Measurements from ENCODE around the gene SMIM35. TPM values are rescaled to one million over a fixed set of nuclear protein-coding genes. Genes with fewer than 3 reads are reported as not detected.

The SMIM35 gene
- total RNA-seq, 3 donors from 2014 or later (not counting 1 experiment from before 2014, with no cell fraction given): 0.30 to 0.68 (median 0.33) TPM

- ATAC-seq (no peak), DNase-seq (no peak)
- H3K27me3 Mint-ChIP-seq (ENCODE audit: low read depth in 2 of 2): no peaks in the 10 kb centered on the region
- Histone ChIP-seq H3K4me1 (ENCODE audit: control insufficient read depth, insufficient read depth, low read length) (peaks cover 72% of the 10 kb centered on the region), H3K27me3 (ENCODE audit: control insufficient read depth, insufficient read depth, low read length) (no peaks in the 10 kb centered on the region), H3K36me3 (ENCODE audit: control insufficient read depth, insufficient read depth, low read length) (no peaks in the 10 kb centered on the region), H3K9me3 (ENCODE audit: control insufficient read depth, insufficient read depth, low read length) (no peaks in the 10 kb centered on the region), H3K27ac (ENCODE audit: low read length) (no peak overlapping the region), H3K4me3 (ENCODE audit: low read length) (no peak overlapping the region)
- H3K9me3 Mint-ChIP-seq: no peaks in the 10 kb centered on the region
- 100% methylated on average over 2 of the region's 3 CpGs for WGBS (ENCODE audit: insufficient coverage)
- no peaks in the 10 kb centered on the region for H3K36me3 Mint-ChIP-seq
- TF ChIP-seq CTCF (IDR thresholded peaks at IDR 0.05): no peak
- intact Hi-C loops (cut with micrococcal nuclease): no loop called here
- H3K27ac Mint-ChIP-seq: peak overlapping the region in 1 of 2 donors; percentile 80
- H3K4me1 Mint-ChIP-seq: peaks cover 64 to 65% of the 10 kb centered on the region in 2 donors
- no peak overlapping the region for H3K4me3 Mint-ChIP-seq
Observed at GRCh38 chr11:117980720-117981119, 106.0 kb downstream of the SMIM35 start.

- peak overlapping the region; percentile 54 for H3K4me3 Mint-ChIP-seq
- peak overlapping the region; percentile 50 for H3K27ac ChIP-seq (ENCODE audit: low read length)
- H3K4me1 Mint-ChIP-seq: peaks cover 62 to 63% of the 10 kb centered on the region in 2 donors
- H3K4me3 ChIP-seq (ENCODE audit: low read length): no peak overlapping the region
- DNase-seq (no peak), ATAC-seq (peak in 1 of 3 donors; percentile 25)
- no peaks in the 10 kb centered on the region for H3K27me3 ChIP-seq (ENCODE audit: control insufficient read depth, insufficient read depth, low read length)
- H3K4me1 ChIP-seq (ENCODE audit: control insufficient read depth, insufficient read depth, low read length): peaks cover 71% of the 10 kb centered on the region
- H3K9me3 Mint-ChIP-seq: no peaks in the 10 kb centered on the region
- no peaks in the 10 kb centered on the region for H3K9me3 ChIP-seq (ENCODE audit: control insufficient read depth, insufficient read depth, low read length)
- 50% methylated on average over 1 of the region's 2 CpGs for WGBS (ENCODE audit: insufficient coverage)
- no peaks in the 10 kb centered on the region for H3K27me3 Mint-ChIP-seq (ENCODE audit: low read depth in 2 of 2)
- TF ChIP-seq CTCF (IDR thresholded peaks at IDR 0.05): no peak
- intact Hi-C loops (cut with micrococcal nuclease): no loop called here
- no peaks in the 10 kb centered on the region for H3K36me3 ChIP-seq (ENCODE audit: control insufficient read depth, insufficient read depth, low read length)
- no peaks in the 10 kb centered on the region for H3K36me3 Mint-ChIP-seq
- H3K27ac Mint-ChIP-seq: peak overlapping the region; percentile 80 to 87
Observed at GRCh38 chr11:117980280-117980679, 106.5 kb downstream of the SMIM35 start.

DNA sequence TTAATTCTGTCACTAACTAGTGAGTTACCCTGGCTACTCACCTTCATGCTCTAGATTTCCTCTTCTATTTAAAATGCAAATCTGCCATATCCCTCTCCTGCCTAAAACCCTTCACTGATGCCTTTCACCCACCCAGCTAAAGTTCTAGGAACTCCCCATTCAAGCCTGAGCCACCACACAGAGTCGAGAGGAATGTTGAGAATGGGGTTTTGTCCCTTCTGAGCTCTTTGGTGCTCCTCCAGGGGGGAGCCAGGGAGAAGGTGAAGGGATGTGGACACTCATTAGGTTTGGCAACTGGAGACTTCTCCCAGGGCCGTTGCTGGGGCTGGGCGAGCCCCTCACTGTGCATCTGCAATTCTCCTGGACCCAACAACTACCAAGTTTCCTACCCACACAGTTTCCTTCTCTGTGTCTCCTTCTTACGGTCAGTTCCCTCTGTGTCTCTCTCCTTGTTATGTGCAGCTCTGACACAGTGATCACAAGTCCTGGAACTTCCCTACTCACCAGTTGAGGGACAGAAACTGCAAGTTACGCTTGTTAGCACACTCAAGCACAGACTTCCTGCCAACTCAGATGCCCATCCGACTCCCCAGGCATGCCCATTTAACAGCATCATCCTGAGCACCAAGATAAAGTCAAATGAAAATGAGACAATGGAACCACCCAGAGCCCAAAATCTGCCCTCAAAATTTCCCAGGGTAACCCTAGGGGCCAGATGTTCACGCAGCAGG is 107.1 kb downstream of the SMIM35 start:
- Histone ChIP-seq H3K36me3 (ENCODE audit: control insufficient read depth, insufficient read depth, low read length) (no peaks in the 10 kb centered on the region), H3K9me3 (ENCODE audit: control insufficient read depth, insufficient read depth, low read length) (no peaks in the 10 kb centered on the region), H3K4me3 (ENCODE audit: low read length) (no peak overlapping the region), H3K27me3 (ENCODE audit: control insufficient read depth, insufficient read depth, low read length) (no peaks in the 10 kb centered on the region), H3K4me1 (ENCODE audit: control insufficient read depth, insufficient read depth, low read length) (peaks cover 70% of the 10 kb centered on the region), H3K27ac (ENCODE audit: low read length) (peak overlapping the region; percentile 50)
- H3K27me3 Mint-ChIP-seq (ENCODE audit: low read depth in 2 of 2): no peaks in the 10 kb centered on the region
- DNase-seq: peak in 1 of 2 donors; percentile 57
- no peaks in the 10 kb centered on the region for H3K9me3 Mint-ChIP-seq
- TF ChIP-seq CTCF (IDR thresholded peaks at IDR 0.05): no peak
- intact Hi-C loops (cut with micrococcal nuclease): no loop called here
- peak overlapping the region; percentile 80 to 87 for H3K27ac Mint-ChIP-seq
- peaks cover 58 to 60% of the 10 kb centered on the region in 2 donors for H3K4me1 Mint-ChIP-seq
- 35% methylated on average over 6 of the region's 7 CpGs for WGBS (ENCODE audit: insufficient coverage)
- H3K36me3 Mint-ChIP-seq: no peaks in the 10 kb centered on the region
- peak; percentile 73 to 84 (median 79) for ATAC-seq
- peak overlapping the region; percentile 54 for H3K4me3 Mint-ChIP-seq

Measured in natural killer cell (primary cell).